Kidney (tissue), 14 donors: Measurements from ENCODE around the gene ANKAR. TPM values are rescaled to one million over a fixed set of nuclear protein-coding genes. Genes with fewer than 3 reads are reported as not detected.

ENCODE experiments used
- DNase-seq, 5 donors: peaks; one replicate each; pipeline ENCODE4 v3.0.0-alpha.2; 2013 to 2020
- FAIRE-seq: peaks from 2 replicates; lab custom pipeline; 2012; peaks lifted over from hg19 to GRCh38; lab: Jason Lieb, UNC
- H3K27ac ChIP-seq, 2 donors: one replicate each; pipeline ENCODE4 v1.7.0; 2013; ENCODE audit warnings: low read depth in 2 of 2, low read length in 2 of 2, inconsistent platforms in 1 of 2
- H3K27me3 ChIP-seq: one replicate; pipeline ENCODE4 v1.7.1; 2013; ENCODE audit warnings: low read length, inconsistent platforms; ENCODE audit not compliant: control insufficient read depth, insufficient read depth
- H3K36me3 ChIP-seq, 3 donors: one replicate each; pipeline versions ENCODE4 v1.7.0 to v1.7.1; 2013; ENCODE audit warnings: low read length in 3 of 3, control low read depth in 1 of 3, inconsistent platforms in 1 of 3; ENCODE audit not compliant: insufficient read depth in 3 of 3, control insufficient read depth in 2 of 3
- H3K4me1 ChIP-seq, 3 donors: one replicate each; pipeline versions ENCODE4 v1.7.0 to v1.7.1; 2013; ENCODE audit warnings: low read length in 3 of 3, inconsistent platforms in 1 of 3, low read depth in 1 of 3; ENCODE audit not compliant: control insufficient read depth in 2 of 3, insufficient read depth in 2 of 3
- H3K4me3 ChIP-seq, 3 donors: one replicate each; pipeline versions ENCODE4 v1.7.0 to v1.8.1; 2013; ENCODE audit warnings: low read length in 3 of 3, control low read depth in 1 of 3, inconsistent platforms in 1 of 3
- H3K9ac ChIP-seq, 3 donors: one replicate each; pipeline versions ENCODE4 v1.7.0 to v1.7.1; 2013; ENCODE audit warnings: low read length in 3 of 3, control low read depth in 1 of 3, inconsistent platforms in 1 of 3
- H3K9me3 ChIP-seq, 3 donors: one replicate each; pipeline versions ENCODE4 v1.7.0 to v1.7.1; 2013; ENCODE audit warnings: low read length in 3 of 3, control low read depth in 1 of 3, inconsistent platforms in 1 of 3; ENCODE audit not compliant: control insufficient read depth in 2 of 3, insufficient read depth in 1 of 3
- intact Hi-C: fragments of 100-400 bp; cut with DNase I; formaldehyde crosslinking; loops from one replicate; pipeline ENCODE4 v1.11.1; 2022
- polyA plus RNA-seq: library from polyadenylated mRNA; stranded (reverse); fragments of 350-450 nt; fragmentation: Illumina TruSeq; extraction: RNeasy Lipid Tissue Mini Kit (QIAGEN cat#74804); gene quantifications from one replicate; pipeline ENCODE4 v1.2.3, GENCODE V29; 2014; ENCODE audit warnings: low read depth, low replicate concordance; ENCODE audit not compliant: insufficient read depth
- total RNA-seq: library from RNA; stranded (reverse); fragmentation: NEBNext Ultra II Directional; extraction: Animal tissue kit (Norgen Biotek cat#: 25700); gene quantifications from one replicate; pipeline ENCODE4 v1.2.1, GENCODE V29; 2021
- TF ChIP-seq, protein P1 (sequence below): IDR thresholded peaks from 3 replicates; pipeline ENCODE4 v1.5.1; 2012; ENCODE audit warnings: mild to moderate bottlenecking, moderate library complexity, borderline replicate concordance; ENCODE audit not compliant: insufficient read depth; ENCODE audit errors: extremely low read depth
- donor health status: control.
- donor health status: control.
- donor health status: control.
- donor health status: control.
- donor health status: control.
- donor health status: DM: yes; HTN: yes; CAD: no.
- donor health status: Normal renal cell carcinoma (clear cell type).

ANKAR gene
- total and polyA plus RNA-seq, 2 donors from 2014 or later: 3.4 to 12.4 TPM

DNA sequence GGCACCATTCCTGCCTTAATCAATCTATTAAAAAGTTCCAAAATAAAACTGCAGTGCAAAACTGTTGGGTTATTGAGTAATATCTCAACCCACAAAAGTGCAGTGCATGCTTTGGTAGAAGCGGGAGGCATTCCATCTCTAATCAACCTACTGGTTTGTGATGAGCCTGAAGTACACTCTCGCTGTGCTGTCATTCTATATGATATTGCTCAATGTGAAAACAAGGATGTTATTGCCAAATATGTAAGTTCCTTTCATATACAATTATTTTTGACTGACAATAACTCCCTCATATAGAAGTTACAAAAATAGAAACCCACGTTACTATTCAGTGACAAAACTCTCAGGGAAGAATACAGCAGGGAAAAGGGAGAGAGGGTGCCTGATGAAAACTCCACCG, 45.1 kb downstream of the ANKAR start:
- H3K4me3 ChIP-seq: no peak overlapping the region
- TF ChIP-seq, protein P1, sequence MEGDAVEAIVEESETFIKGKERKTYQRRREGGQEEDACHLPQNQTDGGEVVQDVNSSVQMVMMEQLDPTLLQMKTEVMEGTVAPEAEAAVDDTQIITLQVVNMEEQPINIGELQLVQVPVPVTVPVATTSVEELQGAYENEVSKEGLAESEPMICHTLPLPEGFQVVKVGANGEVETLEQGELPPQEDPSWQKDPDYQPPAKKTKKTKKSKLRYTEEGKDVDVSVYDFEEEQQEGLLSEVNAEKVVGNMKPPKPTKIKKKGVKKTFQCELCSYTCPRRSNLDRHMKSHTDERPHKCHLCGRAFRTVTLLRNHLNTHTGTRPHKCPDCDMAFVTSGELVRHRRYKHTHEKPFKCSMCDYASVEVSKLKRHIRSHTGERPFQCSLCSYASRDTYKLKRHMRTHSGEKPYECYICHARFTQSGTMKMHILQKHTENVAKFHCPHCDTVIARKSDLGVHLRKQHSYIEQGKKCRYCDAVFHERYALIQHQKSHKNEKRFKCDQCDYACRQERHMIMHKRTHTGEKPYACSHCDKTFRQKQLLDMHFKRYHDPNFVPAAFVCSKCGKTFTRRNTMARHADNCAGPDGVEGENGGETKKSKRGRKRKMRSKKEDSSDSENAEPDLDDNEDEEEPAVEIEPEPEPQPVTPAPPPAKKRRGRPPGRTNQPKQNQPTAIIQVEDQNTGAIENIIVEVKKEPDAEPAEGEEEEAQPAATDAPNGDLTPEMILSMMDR: no peak
- no peak overlapping the region for H3K9ac ChIP-seq
- no peak for DNase-seq
- FAIRE-seq: no peak
- no peak overlapping the region for H3K27ac ChIP-seq
- H3K36me3 ChIP-seq: no peaks in the 10 kb centered on the region
- H3K4me1 ChIP-seq: no peaks in the 10 kb centered on the region
- no peaks in the 10 kb centered on the region for H3K27me3 ChIP-seq
- intact Hi-C loops: no loop called here
- H3K9me3 ChIP-seq: no peaks in the 10 kb centered on the region

DNA sequence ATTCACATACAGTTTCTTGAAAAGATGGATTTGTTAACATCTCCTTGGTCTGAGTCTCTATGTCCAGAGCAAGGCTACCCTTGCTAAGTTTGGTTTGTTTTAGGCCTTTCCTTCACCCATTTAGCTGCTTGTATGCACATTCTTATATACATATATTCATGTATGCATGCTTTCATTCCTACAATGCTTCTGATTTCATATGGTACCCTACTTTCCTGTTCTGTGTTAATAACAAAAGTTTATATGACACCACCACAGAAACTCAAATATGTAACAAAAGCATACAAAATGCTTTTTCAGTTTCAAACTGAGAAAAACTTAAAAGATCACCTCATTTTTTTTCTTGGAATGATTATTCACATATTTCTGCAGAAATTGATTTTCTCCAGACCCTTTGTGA, 48.7 kb downstream of the ANKAR start:
- no peak overlapping the region for H3K9ac ChIP-seq
- H3K4me3 ChIP-seq: no peak overlapping the region
- TF ChIP-seq, protein P1: no peak
- intact Hi-C loops: no loop called here
- no peak overlapping the region for H3K27ac ChIP-seq
- no peaks in the 10 kb centered on the region for H3K9me3 ChIP-seq
- FAIRE-seq: no peak
- no peaks in the 10 kb centered on the region for H3K36me3 ChIP-seq
- no peaks in the 10 kb centered on the region for H3K4me1 ChIP-seq
- no peak for DNase-seq
- H3K27me3 ChIP-seq: no peaks in the 10 kb centered on the region

Other genes with a start within 250 kb of the ANKAR start
- gene WDR75, start 233.2 kb upstream of the ANKAR start, total RNA-seq: 28.3 TPM
- gene WDR75, start 233.2 kb upstream of the ANKAR start, polyA plus RNA-seq: 15.6 TPM
- 78.4 TPM for gene SLC40A1, start 93.9 kb upstream of the ANKAR start, total RNA-seq
- 45.8 TPM for gene SLC40A1, start 93.9 kb upstream of the ANKAR start, polyA plus RNA-seq
- 28.6 TPM for gene ASNSD1, start 13.2 kb upstream of the ANKAR start, total RNA-seq
- 36.5 TPM for gene ASNSD1, start 13.2 kb upstream of the ANKAR start, polyA plus RNA-seq
- 6.7 TPM for gene OSGEPL1, start 88.1 kb downstream of the ANKAR start, total RNA-seq
- gene OSGEPL1, start 88.1 kb downstream of the ANKAR start, polyA plus RNA-seq: 8.0 TPM
- gene ORMDL1, start 109.7 kb downstream of the ANKAR start, total RNA-seq: 53.2 TPM
- gene ORMDL1, start 109.7 kb downstream of the ANKAR start, polyA plus RNA-seq: 61.2 TPM
- gene PMS1, start 109.8 kb downstream of the ANKAR start, total RNA-seq: 23.5 TPM
- 6.9 TPM for gene PMS1, start 109.8 kb downstream of the ANKAR start, polyA plus RNA-seq